GM12872 (cell line): ENCODE measurements around the gene CR1L.

Experiments used
- TF ChIP-seq, protein P1 (sequence below): IDR thresholded peaks from 3 replicates; pipeline ENCODE4 v1.5.1; 2011; ENCODE audit warnings: low read depth, mild to moderate bottlenecking, low read length, moderate library complexity; ENCODE audit not compliant: insufficient read depth

The CR1L gene

DNA sequence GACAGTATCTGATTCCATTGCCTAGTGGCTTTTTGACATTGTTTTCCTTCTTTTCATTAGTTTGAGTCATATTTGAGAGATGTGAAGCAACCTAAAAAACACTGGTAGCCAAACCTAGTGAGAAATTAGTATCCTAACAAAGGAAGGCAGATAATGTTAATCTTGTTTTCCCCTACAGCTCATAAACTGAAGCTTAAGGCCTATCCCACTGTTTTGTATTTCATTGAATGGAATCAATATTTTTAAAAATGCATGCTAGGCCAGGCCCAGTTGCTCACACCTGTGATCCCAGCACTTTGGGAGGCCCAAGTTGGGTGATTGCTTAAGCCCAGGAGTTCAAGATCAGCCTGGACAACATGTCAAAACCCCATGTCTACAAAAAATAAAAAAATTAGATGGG, 1.2 kb downstream of the CR1L start:
- TF ChIP-seq, protein P1, sequence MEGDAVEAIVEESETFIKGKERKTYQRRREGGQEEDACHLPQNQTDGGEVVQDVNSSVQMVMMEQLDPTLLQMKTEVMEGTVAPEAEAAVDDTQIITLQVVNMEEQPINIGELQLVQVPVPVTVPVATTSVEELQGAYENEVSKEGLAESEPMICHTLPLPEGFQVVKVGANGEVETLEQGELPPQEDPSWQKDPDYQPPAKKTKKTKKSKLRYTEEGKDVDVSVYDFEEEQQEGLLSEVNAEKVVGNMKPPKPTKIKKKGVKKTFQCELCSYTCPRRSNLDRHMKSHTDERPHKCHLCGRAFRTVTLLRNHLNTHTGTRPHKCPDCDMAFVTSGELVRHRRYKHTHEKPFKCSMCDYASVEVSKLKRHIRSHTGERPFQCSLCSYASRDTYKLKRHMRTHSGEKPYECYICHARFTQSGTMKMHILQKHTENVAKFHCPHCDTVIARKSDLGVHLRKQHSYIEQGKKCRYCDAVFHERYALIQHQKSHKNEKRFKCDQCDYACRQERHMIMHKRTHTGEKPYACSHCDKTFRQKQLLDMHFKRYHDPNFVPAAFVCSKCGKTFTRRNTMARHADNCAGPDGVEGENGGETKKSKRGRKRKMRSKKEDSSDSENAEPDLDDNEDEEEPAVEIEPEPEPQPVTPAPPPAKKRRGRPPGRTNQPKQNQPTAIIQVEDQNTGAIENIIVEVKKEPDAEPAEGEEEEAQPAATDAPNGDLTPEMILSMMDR, result no peak

DNA sequence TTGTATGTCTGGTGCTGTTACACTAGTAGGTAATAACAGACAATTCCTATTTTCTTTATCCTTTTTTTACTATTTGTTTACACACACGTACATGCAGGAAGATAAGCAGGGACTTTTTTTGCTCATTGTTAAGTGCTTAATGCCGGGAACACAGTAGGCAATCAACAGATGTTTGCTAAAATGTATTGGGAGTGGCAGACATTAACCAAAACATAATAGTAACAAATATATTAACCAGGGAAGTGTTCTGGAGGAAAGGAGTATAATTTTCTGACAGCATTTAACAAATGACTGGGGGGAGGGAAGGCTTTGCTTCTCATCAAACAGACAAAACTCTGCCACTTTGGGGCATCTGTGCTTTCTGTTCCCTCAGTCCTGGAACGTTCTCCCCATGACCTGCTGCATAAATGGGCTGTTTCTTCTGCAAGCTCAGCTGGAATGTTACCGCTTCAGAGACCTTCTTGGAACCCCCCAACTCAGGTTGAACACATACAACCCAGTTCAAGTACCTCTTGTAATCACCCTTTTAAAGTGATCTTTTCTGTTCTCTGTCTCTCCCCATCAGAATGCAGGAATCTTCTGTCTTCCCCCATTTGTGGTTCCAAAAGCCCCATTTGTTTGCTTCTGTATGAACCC, 2.1 kb downstream of the CR1L start:
- TF ChIP-seq, protein P1, result no peak

DNA sequence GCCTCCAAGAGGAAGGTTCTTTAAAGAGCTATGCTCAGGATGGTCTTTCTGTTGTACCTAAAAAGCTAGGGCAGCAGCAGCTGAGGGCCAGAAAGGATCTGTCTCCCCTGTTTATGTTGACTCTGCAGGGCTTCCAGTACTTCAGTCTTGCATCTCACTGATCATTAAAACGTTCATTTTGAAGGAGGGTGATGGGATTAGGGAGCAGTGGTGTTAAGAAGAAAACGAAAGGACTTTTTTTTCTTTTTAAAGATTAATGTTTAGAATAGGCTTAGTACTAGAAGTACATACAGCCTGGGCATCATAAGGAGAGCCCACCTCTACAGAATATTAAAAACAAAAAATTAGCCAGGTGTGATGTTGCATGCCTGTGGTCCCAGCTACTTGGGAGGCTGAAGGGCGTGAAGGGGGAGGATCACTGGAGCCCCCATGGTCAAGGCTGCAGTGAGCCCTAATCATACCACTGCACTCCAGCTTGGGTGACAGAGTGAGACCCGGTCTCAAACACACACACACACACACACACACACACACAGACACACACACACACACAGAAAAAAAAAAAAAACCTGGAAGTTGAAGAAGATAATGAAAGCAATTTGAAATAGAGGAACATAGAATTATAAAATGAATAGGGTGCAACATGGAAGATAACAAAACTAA, 2.9 kb downstream of the CR1L start:
- TF ChIP-seq, protein P1, result no peak

DNA sequence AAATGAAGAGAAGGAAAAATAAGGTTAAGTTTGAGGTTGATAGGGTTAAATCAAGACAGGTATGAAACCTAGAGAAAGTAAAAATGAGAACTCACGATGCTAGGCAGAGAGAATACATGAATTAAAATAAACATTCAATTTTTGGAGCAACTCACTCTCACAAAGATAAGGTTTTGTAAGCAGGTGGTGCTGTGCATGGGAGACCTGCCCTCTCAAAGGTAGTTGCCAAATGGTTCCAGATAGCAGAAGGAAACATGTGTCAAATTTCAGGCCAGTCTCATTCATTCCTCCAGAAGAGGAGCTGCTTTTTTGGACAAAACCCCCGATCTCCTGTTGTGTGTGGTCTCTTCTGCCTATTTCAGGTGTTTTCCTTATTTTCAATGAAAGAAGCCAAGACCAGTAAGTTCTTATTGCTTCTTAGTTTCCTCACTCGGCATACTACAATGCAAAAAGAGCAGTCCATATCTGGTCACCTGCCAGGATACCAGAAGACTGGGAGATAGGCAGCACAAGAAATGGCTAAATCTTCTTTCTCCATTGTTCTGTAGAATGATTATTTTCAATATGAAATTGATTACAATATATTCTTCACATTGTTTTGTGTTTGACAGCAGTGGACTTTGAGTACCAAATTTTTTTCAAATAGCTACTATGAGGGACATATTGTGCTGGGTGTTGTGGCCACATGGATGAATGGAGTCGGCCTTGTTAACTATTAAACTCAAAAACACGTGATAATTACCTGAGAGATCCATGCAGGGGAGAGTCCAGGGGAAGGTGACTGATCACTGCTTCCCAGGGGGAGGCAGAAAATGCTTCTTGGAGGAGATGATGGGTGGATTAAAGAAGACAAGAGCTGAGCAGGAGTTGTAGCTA, 3.6 kb downstream of the CR1L start:
- TF ChIP-seq, protein P1, result no peak

DNA sequence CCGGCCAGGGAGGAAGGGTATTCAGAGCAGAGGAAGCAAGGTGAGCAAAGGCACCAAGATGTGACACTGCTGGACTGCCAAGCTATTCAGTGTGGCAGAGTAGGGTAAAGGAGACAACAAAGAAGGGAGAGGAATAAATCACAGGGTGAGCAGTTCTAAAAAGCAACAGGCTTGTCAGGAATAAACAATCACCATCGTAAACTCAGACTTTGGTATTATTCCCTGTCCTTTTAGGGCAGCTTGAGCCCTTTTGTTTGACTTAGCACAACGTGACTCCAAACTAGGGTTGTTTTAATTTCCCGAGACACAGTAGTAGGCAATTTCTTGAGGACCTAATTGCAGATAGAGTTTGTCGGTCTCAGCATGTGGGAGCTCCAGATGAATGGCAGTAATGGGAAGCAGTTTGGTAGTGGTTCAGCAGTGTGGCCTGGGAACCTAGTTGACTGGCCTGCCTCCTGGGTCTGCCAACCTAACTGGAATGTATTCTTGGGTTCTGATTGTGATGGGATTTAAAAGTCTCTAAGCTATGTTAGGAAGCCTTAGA, 4.3 kb downstream of the CR1L start:
- TF ChIP-seq, protein P1, result no peak

DNA sequence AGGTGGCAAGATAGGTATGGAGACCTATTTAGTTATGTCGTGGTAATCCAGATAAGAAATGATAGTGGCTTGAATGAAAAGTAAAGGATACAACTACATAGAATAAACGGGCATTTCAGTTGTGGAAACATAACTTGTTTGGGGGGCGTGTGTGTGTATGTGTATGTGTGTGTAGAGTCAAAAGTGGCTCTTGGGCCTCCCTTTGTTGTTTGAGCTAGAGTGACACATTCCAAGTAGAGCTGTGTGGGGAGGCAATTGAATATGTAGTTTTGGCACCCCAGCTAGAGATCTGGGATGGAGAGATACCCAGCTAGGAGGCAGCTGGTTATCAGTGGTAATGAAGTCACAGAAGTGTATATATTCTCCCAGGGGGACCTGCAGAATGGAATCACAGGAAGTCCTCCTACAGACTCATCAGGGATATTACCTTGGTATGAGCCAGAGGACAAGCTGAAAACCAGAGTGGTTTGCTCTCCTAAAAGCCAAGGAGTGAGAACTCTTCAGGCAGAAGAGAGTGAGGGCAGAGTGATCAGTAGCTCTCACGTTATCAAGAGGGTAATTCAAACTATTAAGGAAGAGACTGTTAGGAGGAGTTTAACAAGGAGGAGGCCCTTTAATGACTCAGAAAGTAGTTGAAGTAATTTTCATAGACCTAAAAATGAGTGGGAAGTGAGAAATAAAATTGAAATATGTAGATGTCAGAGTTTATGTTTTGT, 5.1 kb downstream of the CR1L start:
- TF ChIP-seq, protein P1, result no peak
